ENCODE measurements around the gene ZNF80. TPM values are rescaled to one million over a fixed set of nuclear protein-coding genes. Genes with fewer than 3 reads are reported as not detected.

Gene ZNF80
- total RNA-seq, 1 donor from 2014 or later = not detected

DNA sequence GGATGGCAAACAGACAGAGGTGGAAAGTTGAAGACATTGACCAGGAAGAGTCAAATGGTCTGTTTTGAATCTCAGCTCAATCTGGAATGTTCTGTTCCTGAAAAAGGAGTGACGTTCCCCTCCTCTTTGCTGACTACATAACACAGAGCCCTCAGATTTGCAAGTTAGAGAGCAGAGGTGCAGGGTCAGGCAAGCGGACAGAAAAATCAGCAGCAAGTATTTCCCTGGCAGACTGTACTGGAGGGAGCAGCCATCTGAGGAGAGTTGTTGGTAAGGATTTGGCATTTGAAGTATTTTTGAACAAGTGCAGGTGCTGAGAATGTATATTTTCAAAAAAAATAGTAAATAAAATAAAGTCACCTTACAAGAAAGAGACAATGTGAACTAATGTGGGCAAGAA is 17.6 kb downstream of the ZNF80 start:
- DNase-seq (ENCODE audit: low read depth, low spot score) = no peak

DNA sequence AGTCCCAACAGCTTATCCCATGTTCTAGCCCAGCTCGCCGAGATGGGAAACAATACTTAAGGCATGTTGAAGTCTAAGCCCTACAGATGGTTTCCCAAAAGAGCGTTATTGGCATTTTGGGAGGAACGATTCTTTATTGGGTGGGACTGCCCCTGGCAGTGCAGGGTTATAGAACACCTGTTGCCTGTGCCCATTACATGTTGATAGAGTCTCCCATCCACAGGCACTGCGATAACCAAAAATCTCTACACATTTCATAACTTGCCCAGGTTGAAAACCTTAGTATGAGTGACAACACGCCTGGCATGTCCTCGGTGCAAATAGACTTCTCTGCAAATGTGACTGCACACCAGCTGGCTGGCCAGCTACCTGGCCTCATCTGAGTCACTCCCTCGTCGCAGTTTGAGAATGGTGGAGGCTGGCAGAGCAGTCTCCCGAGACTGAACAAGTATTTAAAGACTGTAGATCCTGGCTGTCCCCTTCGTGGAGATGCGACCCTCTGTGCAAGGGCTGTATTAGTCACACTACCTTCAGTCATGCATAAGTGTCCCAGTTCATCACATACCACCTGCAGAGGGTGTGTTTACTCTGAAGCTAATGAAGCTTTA is 18.7 kb downstream of the ZNF80 start:
- no peak for DNase-seq (ENCODE audit: low read depth, low spot score)

DNA sequence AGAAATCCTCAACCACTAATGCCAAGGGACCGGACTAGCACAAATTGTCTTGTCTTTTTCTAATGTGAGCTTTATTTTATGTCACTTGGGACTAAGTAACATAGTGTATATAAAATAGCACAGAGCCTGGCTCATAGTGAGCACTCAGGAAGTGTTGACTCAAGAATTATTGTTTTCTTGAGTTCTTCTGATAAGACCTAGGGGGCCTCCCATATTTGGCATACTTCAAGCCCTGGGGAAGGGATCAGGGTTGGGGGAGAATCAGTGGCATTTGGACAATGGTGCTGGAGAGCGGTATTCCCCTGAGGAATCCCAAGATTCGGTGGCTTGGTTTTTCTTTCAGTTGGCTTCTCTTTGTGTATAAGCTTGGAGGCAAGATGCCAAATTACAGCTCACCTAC is 19.4 kb downstream of the ZNF80 start:
- no peak for DNase-seq (ENCODE audit: low read depth, low spot score)

DNA sequence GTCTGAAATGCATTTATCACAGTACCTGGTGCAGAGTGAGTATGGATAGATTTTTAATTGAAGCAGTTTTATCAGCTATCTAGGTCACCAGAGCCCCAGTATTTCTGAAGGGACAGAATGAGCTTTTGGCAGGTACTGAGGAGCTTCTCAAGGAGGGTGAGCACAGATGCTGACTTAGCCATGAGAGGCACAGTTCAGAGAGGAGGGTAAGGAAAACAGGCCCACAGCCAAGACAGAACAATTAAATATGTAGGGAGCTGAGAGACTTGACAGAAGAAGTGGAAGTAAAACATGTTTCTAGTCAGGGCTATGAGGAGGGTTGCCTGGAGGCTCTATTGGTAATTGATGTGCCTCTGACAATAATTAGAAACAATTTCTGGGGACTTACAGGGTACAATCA is 20.1 kb downstream of the ZNF80 start:
- no peak for DNase-seq (ENCODE audit: low read depth, low spot score)

DNA sequence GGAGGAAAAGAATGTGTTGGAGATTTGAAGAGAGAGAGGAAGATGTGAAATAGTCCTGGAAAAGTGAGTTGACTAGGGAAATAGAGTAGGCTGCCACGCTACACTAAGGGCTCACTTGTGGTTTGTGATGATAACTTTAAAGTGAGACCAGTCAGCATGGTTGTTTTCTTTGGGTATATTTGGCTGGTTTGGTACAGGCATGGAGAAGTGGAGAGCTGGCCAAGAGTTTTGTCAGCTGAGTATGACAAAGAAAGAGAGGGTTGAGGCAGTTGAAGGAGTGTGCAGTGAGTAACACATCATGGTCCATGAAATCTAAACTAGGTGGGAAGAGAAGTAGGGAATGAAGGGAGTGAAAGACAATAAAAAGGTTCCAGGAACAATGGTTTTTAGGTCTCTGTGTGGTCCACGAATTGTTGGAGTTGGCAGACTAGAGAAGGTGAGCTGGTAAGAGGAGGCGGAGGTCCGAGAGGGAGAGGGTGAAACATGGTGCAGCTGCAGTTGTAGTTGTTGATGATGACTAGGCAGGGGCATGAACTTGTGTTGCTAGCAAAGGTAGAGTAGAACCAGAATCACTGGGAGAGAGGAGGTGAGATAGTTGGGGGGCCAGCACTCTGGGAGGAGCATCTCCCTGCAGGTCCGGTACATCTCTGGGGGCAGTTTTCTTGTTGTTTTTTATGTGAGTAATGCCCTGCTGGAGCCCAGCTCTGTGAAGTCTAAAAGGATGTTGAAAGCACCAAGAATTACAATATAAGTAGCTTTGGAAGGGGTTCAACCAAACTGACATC is 21.0 kb downstream of the ZNF80 start:
- no peak for DNase-seq (ENCODE audit: low read depth, low spot score)

DNA sequence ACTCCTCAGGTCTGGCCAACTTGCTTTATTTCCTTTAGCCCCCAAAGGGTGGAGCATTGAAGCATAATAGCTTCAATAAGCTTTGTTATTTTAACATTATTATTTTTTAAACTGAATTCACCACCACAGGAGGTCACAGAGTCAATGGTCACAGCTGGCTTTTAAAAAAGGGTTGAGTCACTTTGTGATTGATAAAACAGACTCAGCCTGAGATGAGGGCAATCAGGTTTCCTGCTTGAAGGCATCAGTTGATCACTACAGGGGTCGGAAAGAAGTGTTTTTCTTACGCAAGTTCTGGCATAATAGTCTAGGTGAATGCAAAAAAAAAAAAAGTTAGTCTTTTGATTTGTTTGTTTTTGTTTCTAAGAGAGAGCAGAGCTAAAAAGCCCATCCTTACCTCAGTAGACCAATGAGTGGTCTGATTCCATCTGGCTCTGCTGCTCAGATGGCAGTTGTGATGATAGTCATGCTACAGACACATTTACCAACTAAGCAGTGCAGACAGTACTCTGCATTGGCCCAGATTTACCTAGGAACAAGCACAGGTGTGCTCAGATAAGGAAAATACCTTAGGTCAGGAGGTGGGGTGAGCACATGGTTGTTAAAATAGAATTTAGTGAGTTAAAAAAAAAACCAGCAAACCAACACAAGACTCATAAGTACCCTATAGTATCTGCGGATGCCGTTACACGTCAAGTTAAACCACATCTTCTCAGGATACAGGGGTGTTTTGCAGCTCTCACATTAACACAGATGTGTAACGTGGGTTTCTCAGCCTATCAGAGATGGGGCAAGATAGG is 22.6 kb downstream of the ZNF80 start:
- no peak for DNase-seq (ENCODE audit: low read depth, low spot score)

DNA sequence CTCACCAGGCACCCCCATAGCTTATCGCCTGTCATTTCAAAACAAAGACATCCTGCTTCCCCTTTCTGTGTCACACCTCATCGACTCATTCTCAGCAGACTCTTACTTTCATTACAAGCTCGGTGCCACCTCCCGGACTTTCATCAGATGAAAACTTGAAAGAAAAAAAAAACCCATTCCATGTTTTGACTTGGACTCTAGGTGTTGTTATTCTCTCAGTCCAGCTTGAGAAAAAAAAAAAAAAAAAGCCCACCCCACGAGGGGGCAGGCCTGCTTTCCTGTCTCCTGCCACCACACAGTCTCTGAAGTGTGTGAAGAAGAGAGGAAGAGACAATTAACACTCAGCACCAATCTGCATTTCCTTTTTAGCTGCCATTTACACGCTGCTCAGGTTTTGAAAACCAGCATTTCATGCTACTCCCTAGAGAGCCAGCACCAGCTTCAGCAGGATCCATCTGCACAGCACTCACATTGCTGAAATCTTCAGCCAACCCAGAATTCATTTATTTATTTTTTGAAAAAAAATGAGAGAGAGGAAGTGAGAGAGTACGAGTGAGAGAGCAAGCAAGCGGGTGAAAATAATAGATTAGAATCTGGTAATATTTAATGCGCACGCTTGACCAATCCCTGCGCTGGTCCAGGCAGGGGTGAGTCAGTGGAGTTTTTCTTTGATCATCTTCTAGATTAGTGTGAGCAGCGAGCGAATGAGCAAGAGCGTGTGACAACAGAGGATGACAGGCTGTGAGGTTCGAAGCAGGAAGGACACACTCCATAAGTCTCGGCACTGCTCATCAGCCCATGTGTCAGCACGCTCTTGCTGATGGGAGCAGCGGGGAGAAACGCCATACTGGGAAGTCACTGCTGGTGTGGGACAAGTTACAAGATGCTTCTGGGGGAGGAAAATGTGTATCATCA is 23.5 kb downstream of the ZNF80 start:
- DNase-seq (ENCODE audit: low read depth, low spot score) = no peak

DNA sequence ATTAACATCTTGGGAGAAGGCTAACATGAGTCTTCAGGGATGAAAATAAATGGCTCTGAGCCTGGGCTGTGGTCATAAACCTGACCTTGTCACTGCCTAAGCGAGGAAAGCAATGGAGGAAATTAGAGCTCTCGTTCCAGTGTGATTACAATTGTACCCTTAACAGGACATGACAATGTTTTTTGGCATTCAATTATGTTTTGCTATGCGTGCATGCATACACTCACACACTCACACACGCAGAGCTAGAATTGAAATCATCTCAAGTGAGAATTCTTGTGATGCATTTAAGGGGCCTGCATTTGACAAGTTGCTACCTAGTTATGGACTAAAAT is 24.1 kb downstream of the ZNF80 start:
- DNase-seq (ENCODE audit: low read depth, low spot score) = no peak

DNA sequence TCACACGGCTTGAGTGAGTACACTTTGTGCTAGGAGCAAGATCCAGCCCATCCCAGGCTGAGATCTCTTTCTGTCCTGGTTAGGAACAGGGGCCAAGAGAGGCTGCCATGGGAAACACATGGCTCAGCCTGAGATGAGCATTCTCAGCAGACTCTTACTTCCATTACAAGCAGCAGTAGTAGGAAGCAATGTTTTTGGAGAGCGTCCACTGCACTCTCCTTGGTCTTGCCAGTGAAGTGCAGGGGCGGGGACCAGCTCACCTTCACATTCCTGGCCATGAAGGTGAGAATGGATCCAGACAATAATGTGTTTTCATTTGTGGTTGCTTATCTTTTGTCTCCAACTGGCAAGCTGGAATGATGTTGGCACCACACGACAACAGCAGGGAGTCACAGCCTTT is 24.7 kb downstream of the ZNF80 start:
- DNase-seq (ENCODE audit: low read depth, low spot score) = no peak

DNA sequence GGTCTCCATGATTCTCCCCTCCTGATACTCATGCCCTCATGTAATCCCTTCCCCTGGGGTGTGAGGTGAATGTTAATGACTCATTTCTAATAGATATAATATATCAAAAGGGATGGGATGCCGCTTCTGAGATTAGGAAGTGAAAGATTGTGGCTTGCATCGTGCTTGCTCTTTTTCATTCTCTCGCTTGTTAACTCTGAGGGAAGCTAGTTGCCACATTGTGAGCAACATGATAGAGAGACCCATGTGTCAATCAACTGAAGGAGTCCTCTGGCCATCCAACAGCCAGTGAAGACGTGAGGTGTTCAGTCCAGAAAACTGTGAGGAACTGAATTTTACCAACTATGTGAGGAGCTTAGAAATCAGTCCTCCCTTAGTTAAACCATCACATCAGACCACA is 29.6 kb downstream of the ZNF80 start:
- DNase-seq (ENCODE audit: low read depth, low spot score) = no peak

DNA sequence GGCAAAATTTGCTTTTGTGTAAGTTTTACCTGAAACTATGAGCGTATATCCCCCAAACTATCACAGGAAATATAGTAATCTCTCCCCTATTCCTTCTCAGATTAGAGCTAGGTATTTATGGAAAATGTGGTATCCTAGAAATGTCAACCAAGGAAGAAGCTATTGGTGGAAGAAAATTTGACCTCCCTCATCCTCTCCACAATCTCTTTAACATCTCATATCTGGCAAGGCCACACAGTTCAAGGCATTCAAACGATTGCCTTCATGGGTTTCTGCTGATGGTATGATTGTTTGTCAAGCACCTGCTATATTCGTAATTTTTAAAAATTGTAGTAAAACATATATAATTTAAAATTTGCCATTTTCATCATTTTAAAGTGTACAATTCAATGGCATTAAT is 31.0 kb downstream of the ZNF80 start:
- DNase-seq (ENCODE audit: low read depth, low spot score) = no peak

DNA sequence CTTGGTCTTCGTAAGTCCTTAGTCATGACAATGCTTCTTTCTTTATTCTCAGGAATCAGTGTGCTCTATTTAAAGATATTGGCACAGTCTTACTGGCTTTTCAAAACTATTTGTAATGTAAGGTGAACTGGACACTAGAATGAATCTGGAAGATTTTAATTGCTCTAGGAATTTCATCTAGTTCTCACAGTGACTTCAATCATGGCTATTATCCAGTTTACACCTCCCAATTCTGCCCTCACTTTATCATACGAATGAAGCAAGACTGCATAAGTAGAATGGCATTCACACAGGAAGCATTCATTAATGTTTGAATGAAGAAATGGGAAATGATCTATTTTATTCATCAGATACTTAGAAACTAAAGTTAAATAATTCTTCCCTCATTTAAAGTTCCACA is 31.8 kb downstream of the ZNF80 start:
- DNase-seq (ENCODE audit: low read depth, low spot score) = no peak

DNA sequence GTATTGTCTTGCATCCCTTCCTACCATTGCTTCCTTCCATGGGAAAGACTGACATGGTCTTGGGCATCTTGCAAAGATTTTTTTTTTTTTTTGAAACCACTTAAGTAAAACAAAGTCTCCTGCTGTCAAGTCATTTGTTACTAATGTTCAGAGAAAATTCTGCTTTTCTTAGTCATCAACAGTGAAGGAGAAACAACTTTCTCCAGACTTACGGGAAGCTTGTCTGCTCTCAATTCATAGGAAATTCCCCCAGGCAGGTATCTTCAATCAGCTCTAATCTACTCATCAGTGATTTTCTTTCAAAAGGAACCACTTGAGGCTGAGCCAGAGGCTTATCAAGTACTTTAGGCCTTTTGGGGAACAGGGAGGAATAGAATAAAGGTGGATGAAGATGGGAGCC is 42.6 kb downstream of the ZNF80 start:
- no peak for DNase-seq (ENCODE audit: low read depth, low spot score)

DNA sequence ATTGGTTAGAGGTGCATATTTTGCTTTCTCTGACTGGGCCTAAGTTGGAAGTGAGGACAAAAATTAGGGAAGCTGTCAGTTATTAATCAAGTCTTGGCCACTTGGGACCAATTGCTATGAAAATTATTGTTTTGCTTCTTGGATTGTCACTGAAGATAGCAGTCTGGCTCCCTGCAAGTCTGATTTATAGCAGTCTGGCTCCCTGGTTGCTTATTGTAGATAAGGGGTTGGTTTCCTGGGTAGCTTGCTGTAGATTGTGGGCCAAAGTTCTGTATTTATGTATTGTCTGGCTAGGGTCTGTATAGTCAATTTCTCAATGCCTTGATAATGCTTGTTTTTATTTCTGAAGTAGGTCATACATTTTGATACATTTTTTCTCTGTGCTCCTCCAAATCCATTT is 45.2 kb downstream of the ZNF80 start:
- DNase-seq (ENCODE audit: low read depth, low spot score) = no peak

DNA sequence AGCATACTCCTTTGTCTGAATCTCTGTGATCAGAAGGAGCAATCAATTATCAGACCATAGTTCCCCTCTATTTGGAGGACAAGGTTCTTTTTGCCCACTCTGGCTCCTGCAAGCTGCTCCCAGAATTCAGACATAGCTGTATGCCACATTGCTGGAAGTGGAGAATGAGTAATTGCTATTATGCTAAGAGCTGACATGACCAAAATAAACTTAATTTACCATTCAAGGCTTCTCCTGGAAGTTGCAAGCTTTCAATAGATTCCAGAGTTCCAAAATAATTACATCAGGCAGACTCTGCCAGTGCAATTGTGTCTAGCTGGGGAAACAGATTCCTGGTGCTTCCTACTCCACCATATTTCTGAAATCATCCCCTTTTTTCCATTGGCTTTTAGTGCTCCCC is 50.9 kb downstream of the ZNF80 start:
- DNase-seq (ENCODE audit: low read depth, low spot score) = no peak

Other genes with a start within 250 kb of the ZNF80 start
- 1.3 TPM in 2 replicates for gene CCDC191, start 181.1 kb downstream of the ZNF80 start, total RNA-seq
- gene QTRT2, start 180.8 kb downstream of the ZNF80 start, total RNA-seq = 40.5 and 56.2 TPM in 2 replicates
- not detected in 2 replicates for gene DRD3, start 58.5 kb downstream of the ZNF80 start, total RNA-seq
- not detected in 2 replicates for gene TIGIT, start 56.5 kb upstream of the ZNF80 start, total RNA-seq